Measurements from ENCODE around the gene GAL. TPM values are rescaled to one million over a fixed set of nuclear protein-coding genes. Genes with fewer than 3 reads are reported as not detected.

The GAL gene
- total and polyA plus RNA-seq, 3 experiments from 2014 or later: 1.7 to 2.0 TPM; not detected in 1

GRCh38 chr11:68680541-68681231, 3.7 kb upstream of the GAL start:
- POLR2A ChIA-PET: no interaction called here
- Histone ChIP-seq H3K36me3 (ENCODE audit: insufficient read depth, low read length) (no peaks in the 10 kb centered on the region), H3K27me3 (ENCODE audit: insufficient read depth, low read length, poor library complexity, severe bottlenecking) (peaks cover 11% of the 10 kb centered on the region), H3K27ac (ENCODE audit: low read depth, low read length) (no peak overlapping the region), H3K9me3 (ENCODE audit: low read length) (no peaks in the 10 kb centered on the region), H3K4me3 (ENCODE audit: low read length) (no peak overlapping the region), H3K4me1 (ENCODE audit: insufficient read depth, low read length) (no peaks in the 10 kb centered on the region)
- no peak overlapping the region for H3K27ac Mint-ChIP-seq
- no peak for DNase-seq
- H3K4me3 Mint-ChIP-seq: no peak overlapping the region
- peaks cover 0 to 6% (median 2%) of the 10 kb centered on the region in 3 donors for H3K4me1 Mint-ChIP-seq
- H3K36me3 Mint-ChIP-seq: no peaks in the 10 kb centered on the region
- H3K27me3 Mint-ChIP-seq: peaks cover 33 to 44% of the 10 kb centered on the region in 2 donors
- H3K9me3 Mint-ChIP-seq: no peaks in the 10 kb centered on the region
- CTCF ChIA-PET: no interaction called here

- Mint-ChIP-seq H3K27me3 (peaks cover 41 to 52% of the 10 kb centered on the region in 2 donors), H3K36me3 (no peaks in the 10 kb centered on the region), H3K4me1 (peaks cover 0 to 12% (median 5%) of the 10 kb centered on the region in 3 donors), H3K4me3 (no peak overlapping the region), H3K27ac (no peak overlapping the region), H3K9me3 (no peaks in the 10 kb centered on the region)
- no peaks in the 10 kb centered on the region for H3K36me3 ChIP-seq (ENCODE audit: insufficient read depth, low read length)
- peaks cover 17% of the 10 kb centered on the region for H3K27me3 ChIP-seq (ENCODE audit: insufficient read depth, low read length, poor library complexity, severe bottlenecking)
- CTCF ChIA-PET: no interaction called here
- H3K9me3 ChIP-seq (ENCODE audit: low read length): no peaks in the 10 kb centered on the region
- no peak overlapping the region for H3K27ac ChIP-seq (ENCODE audit: low read depth, low read length)
- no peaks in the 10 kb centered on the region for H3K4me1 ChIP-seq (ENCODE audit: insufficient read depth, low read length)
- H3K4me3 ChIP-seq (ENCODE audit: low read length): no peak overlapping the region
- DNase-seq: no peak
- POLR2A ChIA-PET: no interaction called here
Observed at GRCh38 chr11:68682531-68682961, 1.8 kb upstream of the GAL start.

GRCh38 chr11:68683121-68683520, 1.2 kb upstream of the GAL start:
- POLR2A ChIA-PET: no interaction called here
- peaks cover 0 to 12% (median 5%) of the 10 kb centered on the region in 3 donors for H3K4me1 Mint-ChIP-seq
- Histone ChIP-seq H3K27me3 (ENCODE audit: insufficient read depth, low read length, poor library complexity, severe bottlenecking) (peaks cover 17% of the 10 kb centered on the region), H3K9me3 (ENCODE audit: low read length) (no peaks in the 10 kb centered on the region), H3K4me3 (ENCODE audit: low read length) (no peak overlapping the region), H3K36me3 (ENCODE audit: insufficient read depth, low read length) (no peaks in the 10 kb centered on the region), H3K4me1 (ENCODE audit: insufficient read depth, low read length) (no peaks in the 10 kb centered on the region), H3K27ac (ENCODE audit: low read depth, low read length) (no peak overlapping the region)
- DNase-seq: no peak
- no peaks in the 10 kb centered on the region for H3K9me3 Mint-ChIP-seq
- peak overlapping the region in 1 of 8 donors; percentile 15 for H3K27ac Mint-ChIP-seq
- H3K36me3 Mint-ChIP-seq: no peaks in the 10 kb centered on the region
- H3K4me3 Mint-ChIP-seq: no peak overlapping the region
- peaks cover 40 to 51% of the 10 kb centered on the region in 2 donors for H3K27me3 Mint-ChIP-seq
- CTCF ChIA-PET: no interaction called here

GRCh38 chr11:68683536-68684384, 584 bp upstream of the GAL start:
- peaks cover 3 to 12% (median 5%) of the 10 kb centered on the region in 3 donors for H3K4me1 Mint-ChIP-seq
- no peaks in the 10 kb centered on the region for H3K9me3 Mint-ChIP-seq
- ChIA-PET POLR2A (no interaction called here), CTCF (no interaction called here)
- H3K4me3 Mint-ChIP-seq: no peak overlapping the region
- no peak overlapping the region for H3K27ac ChIP-seq (ENCODE audit: low read depth, low read length)
- no peaks in the 10 kb centered on the region for H3K36me3 ChIP-seq (ENCODE audit: insufficient read depth, low read length)
- peaks cover 17% of the 10 kb centered on the region for H3K27me3 ChIP-seq (ENCODE audit: insufficient read depth, low read length, poor library complexity, severe bottlenecking)
- H3K36me3 Mint-ChIP-seq: no peaks in the 10 kb centered on the region
- no peaks in the 10 kb centered on the region for H3K4me1 ChIP-seq (ENCODE audit: insufficient read depth, low read length)
- DNase-seq: no peak
- no peak overlapping the region for H3K4me3 ChIP-seq (ENCODE audit: low read length)
- peaks cover 40 to 51% of the 10 kb centered on the region in 2 donors for H3K27me3 Mint-ChIP-seq
- H3K9me3 ChIP-seq (ENCODE audit: low read length): no peaks in the 10 kb centered on the region
- H3K27ac Mint-ChIP-seq: no peak overlapping the region

GRCh38 chr11:68685656-68686380, 1.5 kb downstream of the GAL start:
- Histone ChIP-seq H3K27ac (ENCODE audit: low read depth, low read length) (no peak overlapping the region), H3K36me3 (ENCODE audit: insufficient read depth, low read length) (no peaks in the 10 kb centered on the region), H3K9me3 (ENCODE audit: low read length) (no peaks in the 10 kb centered on the region), H3K27me3 (ENCODE audit: insufficient read depth, low read length, poor library complexity, severe bottlenecking) (peaks cover 17% of the 10 kb centered on the region), H3K4me3 (ENCODE audit: low read length) (no peak overlapping the region), H3K4me1 (ENCODE audit: insufficient read depth, low read length) (peaks cover 12% of the 10 kb centered on the region)
- Mint-ChIP-seq H3K9me3 (no peaks in the 10 kb centered on the region), H3K4me3 (peak overlapping the region in 6 of 7 donors; percentile 11 to 72 (median 27)), H3K27ac (peak overlapping the region in 1 of 8 donors; percentile 39), H3K4me1 (peaks cover 18 to 25% (median 19%) of the 10 kb centered on the region in 3 donors), H3K27me3 (peaks cover 44 to 47% of the 10 kb centered on the region in 2 donors), H3K36me3 (no peaks in the 10 kb centered on the region)
- DNase-seq: no peak
- POLR2A ChIA-PET: no interaction called here
- CTCF ChIA-PET: no interaction called here

GRCh38 chr11:68686486-68686885, 2.1 kb downstream of the GAL start:
- no peaks in the 10 kb centered on the region for H3K36me3 ChIP-seq (ENCODE audit: insufficient read depth, low read length)
- no peak overlapping the region for H3K4me3 ChIP-seq (ENCODE audit: low read length)
- Mint-ChIP-seq H3K9me3 (no peaks in the 10 kb centered on the region), H3K36me3 (no peaks in the 10 kb centered on the region), H3K4me3 (no peak overlapping the region), H3K4me1 (peaks cover 24 to 32% (median 26%) of the 10 kb centered on the region in 3 donors), H3K27ac (no peak overlapping the region), H3K27me3 (peaks cover 45 to 47% of the 10 kb centered on the region in 2 donors)
- H3K9me3 ChIP-seq (ENCODE audit: low read length): no peaks in the 10 kb centered on the region
- POLR2A ChIA-PET: no interaction called here
- peaks cover 18% of the 10 kb centered on the region for H3K4me1 ChIP-seq (ENCODE audit: insufficient read depth, low read length)
- H3K27me3 ChIP-seq (ENCODE audit: insufficient read depth, low read length, poor library complexity, severe bottlenecking): peaks cover 17% of the 10 kb centered on the region
- H3K27ac ChIP-seq (ENCODE audit: low read depth, low read length): no peak overlapping the region
- DNase-seq: no peak
- CTCF ChIA-PET: no interaction called here

GRCh38 chr11:68687311-68687710, 3.0 kb downstream of the GAL start:
- Histone ChIP-seq H3K4me3 (ENCODE audit: low read length) (no peak overlapping the region), H3K4me1 (ENCODE audit: insufficient read depth, low read length) (peaks cover 18% of the 10 kb centered on the region), H3K27ac (ENCODE audit: low read depth, low read length) (no peak overlapping the region), H3K27me3 (ENCODE audit: insufficient read depth, low read length, poor library complexity, severe bottlenecking) (peaks cover 17% of the 10 kb centered on the region), H3K36me3 (ENCODE audit: insufficient read depth, low read length) (no peaks in the 10 kb centered on the region), H3K9me3 (ENCODE audit: low read length) (no peaks in the 10 kb centered on the region)
- Mint-ChIP-seq H3K4me1 (peaks cover 25 to 33% (median 27%) of the 10 kb centered on the region in 3 donors), H3K27ac (no peak overlapping the region), H3K27me3 (peaks cover 39 to 43% of the 10 kb centered on the region in 2 donors), H3K36me3 (no peaks in the 10 kb centered on the region), H3K4me3 (no peak overlapping the region), H3K9me3 (no peaks in the 10 kb centered on the region)
- CTCF ChIA-PET: interaction anchor here (1.2 kb wide), 1 partner anchor 157 kb away, joined by 3 read pairs; no protein-coding TSS in a partner anchor
- no peak for DNase-seq
- POLR2A ChIA-PET: no interaction called here

Data from CD8-positive, alpha-beta memory T cell (primary cell).